HG02885 (cell line): Measurements from ENCODE around the gene TANK.
"Not testable (repeated sequence)": the region's sequence is repeated elsewhere in the genome, so short reads cannot be mapped to it uniquely, and the experiment has no call there.

Experiments used
- ATAC-seq: cut with Tn5 transposase; IDR thresholded peaks from one replicate; pipeline ENCODE4 v1.9.1; 2021; ENCODE audit warnings: mild to moderate bottlenecking; ENCODE audit not compliant: unreplicated experiment, poor library complexity

The TANK gene

GRCh38 chr2:161132384-161132783 is 27.8 kb upstream of the TANK start:
- not testable (repeated sequence) for ATAC-seq

- ATAC-seq = no peak
Measured at GRCh38 chr2:161133366-161133765, 26.9 kb upstream of the TANK start.

GRCh38 chr2:161134547-161135518 is 25.4 kb upstream of the TANK start:
- ATAC-seq = no peak

GRCh38 chr2:161135951-161136593 is 24.2 kb upstream of the TANK start:
- ATAC-seq = no peak

GRCh38 chr2:161136696-161137324 is 23.4 kb upstream of the TANK start:
- peak; percentile 82 for ATAC-seq

- peak; percentile 18 for ATAC-seq
Measured at GRCh38 chr2:161138429-161138828, 21.8 kb upstream of the TANK start.

- peak; percentile 45 for ATAC-seq
Measured at GRCh38 chr2:161139098-161139987, 20.9 kb upstream of the TANK start.

- peak; percentile 57 for ATAC-seq
Measured at GRCh38 chr2:161141033-161141432, 19.2 kb upstream of the TANK start.

GRCh38 chr2:161146209-161146775 is 13.9 kb upstream of the TANK start:
- ATAC-seq = no peak

GRCh38 chr2:161146996-161147395 is 13.2 kb upstream of the TANK start:
- no peak for ATAC-seq

- ATAC-seq = peak; percentile 78
Measured at GRCh38 chr2:161147856-161148255, 12.4 kb upstream of the TANK start.

GRCh38 chr2:161150704-161151103 is 9.5 kb upstream of the TANK start:
- ATAC-seq = no peak

GRCh38 chr2:161152302-161152701 is 7.9 kb upstream of the TANK start:
- no peak for ATAC-seq

GRCh38 chr2:161158882-161159281 is 1.3 kb upstream of the TANK start:
- ATAC-seq = no peak

GRCh38 chr2:161159456-161160225 is 587 bp upstream of the TANK start:
- peak; percentile 0 for ATAC-seq

GRCh38 chr2:161161074-161161706 is 962 bp downstream of the TANK start:
- no peak for ATAC-seq

GRCh38 chr2:161163440-161163839 is 3.2 kb downstream of the TANK start:
- no peak for ATAC-seq

- ATAC-seq = no peak
Measured at GRCh38 chr2:161164161-161164560, 3.9 kb downstream of the TANK start.

GRCh38 chr2:161165266-161165665 is 5.0 kb downstream of the TANK start:
- no peak for ATAC-seq
